CD4-positive, alpha-beta T cell treated with Interleukin-15 for 4 hours (primary cell): Measurements from ENCODE around the gene IFT74.
"Not testable (repeated sequence)": the region's sequence is repeated elsewhere in the genome, so short reads cannot be mapped to it uniquely, and the experiment has no call there.

Source experiments
- DNase-seq: peaks from one replicate; pipeline ENCODE4 v3.0.0-alpha.2; 2020; ENCODE audit warnings: low spot score

IFT74 gene

DNA sequence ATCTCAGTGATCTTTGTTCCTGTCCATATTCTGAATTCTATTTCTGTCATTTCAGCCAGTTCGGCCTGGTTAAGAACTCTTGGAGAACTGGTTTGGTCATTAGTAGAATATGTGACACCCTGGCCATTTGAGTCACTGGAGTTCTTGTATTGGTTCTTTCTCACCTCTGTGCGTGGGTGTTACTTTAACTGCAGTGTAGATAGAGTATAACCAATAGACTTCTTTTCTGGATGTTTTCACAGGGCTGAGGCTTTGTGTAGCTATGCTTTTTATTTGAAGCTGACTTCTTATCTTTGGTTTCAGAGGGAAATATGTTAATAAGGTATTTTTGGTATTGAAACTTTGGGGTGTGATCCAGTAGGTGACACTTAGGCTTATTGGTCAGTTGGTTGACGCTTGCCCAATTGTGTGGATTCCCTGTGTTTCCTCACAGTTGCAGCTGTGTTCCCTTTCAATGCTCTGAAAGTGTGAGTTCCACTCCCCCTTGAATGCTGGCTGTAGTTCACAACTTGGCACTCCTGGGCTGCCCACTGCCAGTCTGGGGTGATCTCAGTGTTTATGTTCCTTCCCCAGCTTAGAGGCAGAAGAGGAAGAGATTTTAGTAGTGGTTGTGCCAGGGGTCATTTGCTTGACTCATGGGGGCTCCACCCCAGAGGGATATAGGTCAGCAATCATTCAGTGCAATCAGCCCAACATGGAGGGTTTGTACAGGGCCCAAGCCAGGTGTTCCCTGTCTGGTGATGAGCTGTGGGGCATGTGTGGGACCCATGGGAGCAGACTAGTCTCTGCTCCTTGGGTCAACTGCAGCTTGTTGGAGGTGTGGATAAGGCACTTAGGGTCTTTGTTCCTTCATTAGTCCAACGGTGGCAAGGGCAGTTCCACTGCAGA, 117.9 kb downstream of the IFT74 start:
- DNase-seq = no peak

GRCh38 chr9:27078685-27079084, 122.5 kb downstream of the IFT74 start:
- no peak for DNase-seq

DNA sequence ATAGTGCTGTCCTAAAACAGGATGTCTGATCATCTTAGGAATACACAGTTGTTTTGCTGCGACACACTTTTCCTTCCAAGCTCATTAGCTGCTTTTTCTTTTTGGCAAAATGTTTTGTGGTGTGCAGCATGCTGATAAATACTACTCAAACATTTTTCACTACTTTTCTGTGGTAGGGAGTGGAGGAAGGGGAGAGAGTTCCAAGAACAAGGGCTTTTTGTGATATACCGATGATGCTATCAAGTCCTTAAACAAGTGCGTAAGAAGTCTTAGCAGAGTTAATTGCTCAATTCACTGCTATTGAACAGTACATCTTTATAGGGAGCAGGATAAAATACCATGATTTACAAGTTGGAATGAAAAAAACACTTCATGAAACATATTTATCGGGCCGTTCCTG, 129.2 kb downstream of the IFT74 start:
- no peak for DNase-seq

DNA sequence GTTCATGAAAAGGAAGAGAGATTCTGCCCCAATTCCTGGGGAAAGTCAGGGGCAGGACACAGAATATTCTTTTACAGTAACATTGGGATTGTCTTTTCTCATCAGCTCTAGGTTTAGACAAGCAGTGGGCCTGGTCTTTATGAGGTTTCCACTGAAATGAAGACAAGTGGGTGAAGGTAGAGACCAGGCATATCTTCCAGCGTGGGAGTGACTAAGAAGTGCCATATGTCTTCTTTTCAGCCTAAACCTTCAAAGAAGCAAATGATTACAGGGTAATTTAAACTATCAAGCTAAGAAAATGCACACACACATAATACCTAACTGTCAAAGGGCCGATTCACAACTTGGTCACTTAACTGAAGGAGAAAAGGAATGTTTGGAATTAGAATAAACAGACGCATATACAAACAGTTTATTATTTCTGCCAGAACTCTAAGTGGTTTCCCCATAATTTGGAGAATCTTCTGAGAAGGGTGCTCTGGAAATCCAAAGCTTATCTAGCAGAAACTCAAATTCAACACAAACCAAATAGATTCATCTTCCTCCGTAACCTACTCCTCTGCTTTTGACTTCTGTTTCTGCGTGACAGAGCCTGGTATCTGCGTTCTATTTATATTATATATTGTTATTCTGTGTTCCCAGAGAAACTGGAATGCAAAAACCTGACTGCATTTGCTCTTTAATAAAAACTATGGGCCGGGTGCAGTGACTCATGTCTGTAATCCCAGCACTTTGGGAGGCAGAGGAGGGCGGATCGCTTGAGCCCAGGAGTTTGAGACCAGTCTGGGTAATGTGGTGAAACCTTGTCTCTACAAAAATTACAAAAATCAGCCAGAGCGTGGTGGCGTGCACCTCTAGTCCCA, 130.8 kb downstream of the IFT74 start:
- no peak for DNase-seq

GRCh38 chr9:27088981-27089380, 132.8 kb downstream of the IFT74 start:
- no peak for DNase-seq

- no peak for DNase-seq
Measured at GRCh38 chr9:27089706-27090105, 133.5 kb downstream of the IFT74 start.

DNA sequence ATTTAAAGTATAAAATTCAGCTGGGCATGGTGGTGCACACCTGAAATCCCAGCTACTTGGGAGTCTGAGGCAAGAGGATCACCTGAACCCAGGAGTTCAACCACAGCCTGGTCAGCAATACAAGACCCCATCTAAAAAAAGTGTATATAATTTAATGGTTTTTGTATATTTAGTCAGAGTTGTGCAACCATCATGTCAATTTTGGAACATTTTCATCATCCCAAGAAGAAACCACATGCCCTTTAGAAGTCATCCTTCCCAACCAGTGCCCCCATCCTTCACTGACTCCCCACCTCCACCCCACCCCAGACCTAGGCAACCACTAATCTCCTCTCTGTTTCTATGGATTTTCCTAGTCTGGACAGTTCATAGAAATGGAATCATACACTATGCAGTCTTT, 134.0 kb downstream of the IFT74 start:
- DNase-seq = no peak

GRCh38 chr9:27090711-27091110, 134.5 kb downstream of the IFT74 start:
- no peak for DNase-seq

GRCh38 chr9:27092496-27092895, 136.3 kb downstream of the IFT74 start:
- DNase-seq = not testable (repeated sequence)

DNA sequence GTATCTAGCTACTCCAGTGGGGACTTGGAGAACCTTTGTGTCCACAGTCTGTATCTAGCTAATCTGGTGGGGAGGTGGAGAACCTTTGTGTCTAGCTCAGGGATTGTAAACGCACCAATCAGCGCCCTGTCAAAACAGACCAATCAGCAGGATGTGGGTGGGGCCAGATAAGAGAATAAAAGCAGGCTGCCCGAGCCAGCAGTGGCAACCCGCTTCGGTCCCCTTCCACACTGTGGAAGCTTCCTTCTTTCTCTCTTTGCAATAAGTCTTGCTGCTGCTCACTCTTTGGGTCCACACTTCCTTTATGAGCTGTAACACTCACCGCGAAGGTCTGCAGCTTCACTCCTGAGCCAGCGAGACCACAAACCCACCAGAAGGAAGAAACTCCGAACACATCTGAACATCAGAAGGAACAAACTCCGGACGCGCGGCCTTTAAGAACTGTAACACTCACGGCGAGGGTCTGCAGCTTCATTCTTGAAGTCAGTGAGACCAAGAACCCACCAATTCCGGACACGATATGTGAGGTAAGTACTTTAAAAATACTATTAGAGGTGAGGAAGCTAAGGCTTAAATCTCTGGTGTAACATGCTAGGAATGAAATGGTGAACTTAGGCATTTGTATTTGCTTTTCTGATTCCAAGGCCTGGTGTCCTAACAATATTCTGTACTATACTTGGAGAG, 137.3 kb downstream of the IFT74 start:
- not testable (repeated sequence) for DNase-seq

GRCh38 chr9:27094640-27095298, 138.6 kb downstream of the IFT74 start:
- DNase-seq = no peak

DNA sequence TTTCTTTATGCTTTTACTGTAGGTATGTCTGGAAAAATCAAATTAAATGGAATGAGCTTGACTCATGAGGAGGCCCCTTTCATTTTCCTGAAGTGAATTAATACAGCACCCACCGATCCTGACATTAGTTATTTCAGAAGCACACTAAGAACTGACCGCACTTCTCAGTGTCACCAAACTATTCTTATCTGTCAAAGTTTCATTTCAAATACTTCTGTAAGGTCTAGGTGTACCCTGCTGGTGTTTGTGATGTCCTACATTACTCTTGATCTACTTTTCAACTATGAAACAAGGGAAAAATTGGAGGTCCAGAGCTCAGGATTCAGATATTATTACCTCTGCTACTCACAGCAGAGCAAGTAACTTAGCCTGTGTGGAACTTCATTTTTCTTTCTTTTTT, 151.0 kb downstream of the IFT74 start:
- DNase-seq = no peak

- no peak for DNase-seq
Measured at GRCh38 chr9:27108981-27109541, 152.8 kb downstream of the IFT74 start, which contains the start of gene TEK. TEK (plus strand) TSS chr9:27109225; CDS start chr9:27109591, 366 bp downstream.

DNA sequence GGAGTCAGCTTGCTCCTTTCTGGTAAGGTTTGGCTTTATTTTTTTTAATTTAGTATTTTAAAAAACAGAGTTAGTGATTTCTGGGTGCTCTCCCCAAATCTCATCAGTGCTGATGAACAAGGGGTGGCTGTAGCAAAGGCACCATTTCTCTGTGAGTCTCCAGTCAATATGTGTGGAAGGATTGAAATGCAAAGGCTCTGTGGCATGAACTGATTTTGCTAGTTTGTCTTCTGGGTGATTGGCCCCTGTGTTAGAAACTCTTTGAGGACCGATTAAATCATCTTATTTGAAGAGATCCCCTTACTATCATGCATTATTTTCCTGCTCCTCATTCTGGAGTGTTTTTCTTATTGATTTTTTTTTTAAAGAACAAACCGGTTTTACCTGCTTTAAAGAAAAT, 153.4 kb downstream of the IFT74 start:
- no peak for DNase-seq

- no peak for DNase-seq
Measured at GRCh38 chr9:27110181-27110580, 154.0 kb downstream of the IFT74 start.

- no peak for DNase-seq
Measured at GRCh38 chr9:27112235-27112634, 156.0 kb downstream of the IFT74 start.
